T47D (cell line): ENCODE data around the gene EYA3.

Source experiments
- DNase-seq, 2 experiments: peaks; one replicate each; pipeline versions ENCODE4 v3.0.0 to v3.0.0-alpha.2; 2011 to 2012; ENCODE audit warnings: low read depth in 1 of 2, low spot score in 1 of 2
- JUND ChIP-seq: IDR thresholded peaks from 2 replicates; pipeline ENCODE4 v1.6.1; 2012; ENCODE audit warnings: low read depth
- in situ Hi-C: cut with HindIII; loops from 2 replicates; pipeline ENCODE4 v1.10.0; 2016; ENCODE audit warnings: low sequenced_read_pairs, low pct_unique_long_range_greater_than_20kb

Gene EYA3

GRCh38 chr1:27963393-27963792 is 125.0 kb downstream of the EYA3 start:
- no peak for TF ChIP-seq JUND
- in situ Hi-C loops = no loop called here
- no peak for DNase-seq

GRCh38 chr1:27961646-27962221 is 126.7 kb downstream of the EYA3 start:
- TF ChIP-seq JUND = no peak
- in situ Hi-C loops = no loop called here
- DNase-seq = peak in 1 of 2 experiments; percentile 21

GRCh38 chr1:27960762-27961645 is 127.4 kb downstream of the EYA3 start:
- in situ Hi-C loops = no loop called here
- DNase-seq = no peak
- no peak for TF ChIP-seq JUND

GRCh38 chr1:27959792-27960603 is 128.4 kb downstream of the EYA3 start, which contains the start of gene XKR8:
XKR8 (plus strand) TSS chr1:27959973; CDS start chr1:27960070, 97 bp downstream.
- TF ChIP-seq JUND = no peak
- peak; percentile 78 to 83 for DNase-seq
- in situ Hi-C loops = no loop called here

GRCh38 chr1:27958513-27958912 is 129.9 kb downstream of the EYA3 start:
- TF ChIP-seq JUND = no peak
- in situ Hi-C loops = no loop called here
- no peak for DNase-seq

GRCh38 chr1:27957655-27958054 is 130.8 kb downstream of the EYA3 start:
- in situ Hi-C loops = no loop called here
- no peak for TF ChIP-seq JUND
- DNase-seq = no peak

GRCh38 chr1:27956761-27957160 is 131.6 kb downstream of the EYA3 start:
- no peak for TF ChIP-seq JUND
- no peak for DNase-seq
- in situ Hi-C loops = no loop called here

GRCh38 chr1:27955076-27955475 is 133.3 kb downstream of the EYA3 start:
- no peak for DNase-seq
- no peak for TF ChIP-seq JUND
- in situ Hi-C loops = no loop called here

GRCh38 chr1:27954186-27954585 is 134.2 kb downstream of the EYA3 start:
- no peak for DNase-seq
- TF ChIP-seq JUND = no peak
- in situ Hi-C loops = no loop called here

- in situ Hi-C loops = no loop called here
- no peak for TF ChIP-seq JUND
- DNase-seq = no peak
These were observed 136.3 kb downstream of the EYA3 start for GRCh38 chr1:27952147-27952546.

GRCh38 chr1:27951396-27951795 is 137.0 kb downstream of the EYA3 start:
- in situ Hi-C loops = no loop called here
- no peak for TF ChIP-seq JUND
- no peak for DNase-seq

GRCh38 chr1:27949027-27949426 is 139.4 kb downstream of the EYA3 start:
- TF ChIP-seq JUND = no peak
- in situ Hi-C loops = no loop called here
- no peak for DNase-seq

GRCh38 chr1:27945020-27945419 is 143.4 kb downstream of the EYA3 start:
- in situ Hi-C loops = no loop called here
- no peak for DNase-seq

More at GRCh38 chr1:27945020-27945419, 143.4 kb downstream of the EYA3 start:
- TF ChIP-seq JUND = no peak
